Suprapubic skin (tissue), 4 donors: ENCODE measurements around the gene ONECUT2. TPM values are rescaled to one million over a fixed set of nuclear protein-coding genes. Genes with fewer than 3 reads are reported as not detected.

ENCODE experiments used
- DNase-seq, 2 donors: peaks; one replicate each; pipeline ENCODE4 v3.0.0-alpha.2; 2019; ENCODE audit warnings: low spot score in 2 of 2
- H3K27ac ChIP-seq: fragments of 200-600 bp; sonication (generic); one replicate; pipeline ENCODE4 v1.5.1; 2019
- H3K27me3 ChIP-seq: fragments of 200-600 bp; sonication (generic); one replicate; pipeline ENCODE4 v1.5.1; 2019
- H3K36me3 ChIP-seq: fragments of 200-600 bp; sonication (generic); one replicate; pipeline ENCODE4 v1.5.1; 2019
- H3K4me1 ChIP-seq: fragments of 200-600 bp; sonication (generic); one replicate; pipeline ENCODE4 v1.5.1; 2019
- H3K4me3 ChIP-seq: fragments of 200-600 bp; sonication (generic); one replicate; pipeline ENCODE4 v1.5.1; 2019; ENCODE audit warnings: mild to moderate bottlenecking
- H3K9me3 ChIP-seq: fragments of 200-600 bp; sonication (generic); one replicate; pipeline ENCODE4 v1.5.1; 2019
- EP300 ChIP-seq: sonication (generic); formaldehyde crosslinking; IDR thresholded peaks from one replicate; pipeline ENCODE4 v1.6.1; 2017; ENCODE audit warnings: antibody characterized with exemption
- POLR2A ChIP-seq, 2 donors: fragments of 450-650 bp; IDR thresholded peaks; one replicate each; pipeline ENCODE4 v1.6.1; 2017; ENCODE audit warnings: antibody characterized with exemption in 2 of 2, mild to moderate bottlenecking in 2 of 2, moderate library complexity in 2 of 2
- POLR2AphosphoS5 ChIP-seq, 3 donors: sonication (generic); formaldehyde crosslinking; IDR thresholded peaks; one replicate each; pipeline ENCODE4 v1.6.1; 2017; ENCODE audit warnings: antibody characterized with exemption in 3 of 3
- WGBS: methylation state at CpG from one replicate; pipeline ENCODE4 v1.1.5; 2018; 5-methylcytosine and 5-hydroxymethylcytosine counted together
- total RNA-seq, 4 donors: library from RNA; depleted of rRNA; stranded (reverse); fragments of >200 nt; gene quantifications; one replicate each; pipeline ENCODE4 v1.1.0, GENCODE V29; 2016
- TF ChIP-seq, protein P1 (sequence below), 2 donors: fragments of 200-600 bp in 1 of 2; fragments of 450-650 bp in 1 of 2; sonication (generic) in 1 of 2; IDR thresholded peaks; one replicate each; pipeline ENCODE4 v1.5.1; 2016 to 2019; ENCODE audit warnings: antibody characterized with exemption in 2 of 2, mild to moderate bottlenecking in 1 of 2, moderate library complexity in 1 of 2

Gene ONECUT2
- total RNA-seq, 4 donors from 2014 or later, result 0.03 to 0.08 TPM; not detected in 2

DNA sequence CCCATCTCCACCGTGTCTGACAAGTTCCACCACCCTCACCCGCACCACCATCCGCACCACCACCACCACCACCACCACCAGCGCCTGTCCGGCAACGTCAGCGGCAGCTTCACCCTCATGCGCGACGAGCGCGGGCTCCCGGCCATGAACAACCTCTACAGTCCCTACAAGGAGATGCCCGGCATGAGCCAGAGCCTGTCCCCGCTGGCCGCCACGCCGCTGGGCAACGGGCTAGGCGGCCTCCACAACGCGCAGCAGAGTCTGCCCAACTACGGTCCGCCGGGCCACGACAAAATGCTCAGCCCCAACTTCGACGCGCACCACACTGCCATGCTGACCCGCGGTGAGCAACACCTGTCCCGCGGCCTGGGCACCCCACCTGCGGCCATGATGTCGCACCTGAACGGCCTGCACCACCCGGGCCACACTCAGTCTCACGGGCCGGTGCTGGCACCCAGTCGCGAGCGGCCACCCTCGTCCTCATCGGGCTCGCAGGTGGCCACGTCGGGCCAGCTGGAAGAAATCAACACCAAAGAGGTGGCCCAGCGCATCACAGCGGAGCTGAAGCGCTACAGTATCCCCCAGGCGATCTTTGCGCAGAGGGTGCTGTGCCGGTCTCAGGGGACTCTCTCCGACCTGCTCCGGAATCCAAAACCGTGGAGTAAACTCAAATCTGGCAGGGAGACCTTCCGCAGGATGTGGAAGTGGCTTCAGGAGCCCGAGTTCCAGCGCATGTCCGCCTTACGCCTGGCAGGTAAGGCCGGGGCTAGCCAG is 1.2 kb downstream of the ONECUT2 start:
- 5% methylated on average over 40 of the region's 62 CpGs for WGBS
- no peak for DNase-seq
- Histone ChIP-seq H3K4me3 (peak overlapping the region; percentile 58), H3K27me3 (peaks cover 100% of the 10 kb centered on the region), H3K9me3 (no peaks in the 10 kb centered on the region), H3K36me3 (no peaks in the 10 kb centered on the region), H3K4me1 (peaks cover 76% of the 10 kb centered on the region), H3K27ac (no peak overlapping the region)
- TF ChIP-seq, protein P1, sequence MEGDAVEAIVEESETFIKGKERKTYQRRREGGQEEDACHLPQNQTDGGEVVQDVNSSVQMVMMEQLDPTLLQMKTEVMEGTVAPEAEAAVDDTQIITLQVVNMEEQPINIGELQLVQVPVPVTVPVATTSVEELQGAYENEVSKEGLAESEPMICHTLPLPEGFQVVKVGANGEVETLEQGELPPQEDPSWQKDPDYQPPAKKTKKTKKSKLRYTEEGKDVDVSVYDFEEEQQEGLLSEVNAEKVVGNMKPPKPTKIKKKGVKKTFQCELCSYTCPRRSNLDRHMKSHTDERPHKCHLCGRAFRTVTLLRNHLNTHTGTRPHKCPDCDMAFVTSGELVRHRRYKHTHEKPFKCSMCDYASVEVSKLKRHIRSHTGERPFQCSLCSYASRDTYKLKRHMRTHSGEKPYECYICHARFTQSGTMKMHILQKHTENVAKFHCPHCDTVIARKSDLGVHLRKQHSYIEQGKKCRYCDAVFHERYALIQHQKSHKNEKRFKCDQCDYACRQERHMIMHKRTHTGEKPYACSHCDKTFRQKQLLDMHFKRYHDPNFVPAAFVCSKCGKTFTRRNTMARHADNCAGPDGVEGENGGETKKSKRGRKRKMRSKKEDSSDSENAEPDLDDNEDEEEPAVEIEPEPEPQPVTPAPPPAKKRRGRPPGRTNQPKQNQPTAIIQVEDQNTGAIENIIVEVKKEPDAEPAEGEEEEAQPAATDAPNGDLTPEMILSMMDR (IDR thresholded peaks at IDR 0.05), result no peak
- TF ChIP-seq EP300, result no peak
- no peak for TF ChIP-seq POLR2AphosphoS5 (IDR thresholded peaks at IDR 0.05)
- no peak for TF ChIP-seq POLR2A (IDR thresholded peaks at IDR 0.05)

DNA sequence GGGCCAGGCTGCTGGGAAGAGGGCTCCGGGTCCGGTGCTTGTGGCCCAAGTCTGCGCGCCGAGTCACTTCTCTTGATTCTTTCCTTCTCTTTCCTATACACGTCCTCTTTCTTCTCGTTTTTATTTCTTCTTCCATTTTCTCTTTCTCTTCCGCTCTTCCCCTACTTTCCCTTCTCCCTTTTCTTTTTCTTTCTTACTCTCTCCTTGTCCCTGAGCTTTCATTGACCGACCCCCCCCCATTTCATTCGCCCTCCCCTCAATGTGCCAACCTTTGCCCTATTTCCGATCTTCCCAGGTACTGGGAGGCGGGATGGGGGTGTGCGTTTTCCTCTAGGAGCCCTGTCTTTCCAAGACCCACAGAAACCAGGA is 1.8 kb downstream of the ONECUT2 start:
- Histone ChIP-seq H3K4me1 (peaks cover 80% of the 10 kb centered on the region), H3K27me3 (peaks cover 100% of the 10 kb centered on the region), H3K36me3 (no peaks in the 10 kb centered on the region), H3K27ac (no peak overlapping the region), H3K4me3 (peak overlapping the region; percentile 19), H3K9me3 (no peaks in the 10 kb centered on the region)
- TF ChIP-seq EP300 (no peak), POLR2A (IDR thresholded peaks at IDR 0.05) (no peak), POLR2AphosphoS5 (IDR thresholded peaks at IDR 0.05) (no peak)
- TF ChIP-seq, protein P1 (IDR thresholded peaks at IDR 0.05), result no peak
- DNase-seq, result no peak
- 6% methylated on average over 13 of the region's 13 CpGs for WGBS

DNA sequence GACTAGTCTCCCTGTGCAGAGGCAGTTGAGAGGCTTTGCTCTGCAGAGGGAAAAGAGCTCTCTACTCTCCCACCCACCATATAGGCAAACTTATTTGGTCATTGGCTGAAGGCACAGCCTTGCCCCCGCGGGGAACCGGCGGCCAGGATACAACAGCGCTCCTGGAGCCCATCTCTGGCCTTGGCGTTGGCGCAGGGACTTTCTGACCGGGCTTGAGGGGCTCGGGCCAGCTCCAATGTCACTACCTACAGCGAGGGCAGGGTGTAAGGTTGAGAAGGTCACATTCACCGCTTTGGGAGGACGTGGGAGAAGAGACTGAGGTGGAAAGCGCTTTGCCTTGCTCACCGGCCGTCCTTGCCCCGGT is 2.2 kb downstream of the ONECUT2 start:
- DNase-seq, result no peak
- 2% methylated on average over 16 of the region's 16 CpGs for WGBS
- H3K9me3 ChIP-seq, result no peaks in the 10 kb centered on the region
- no peak for TF ChIP-seq POLR2AphosphoS5 (IDR thresholded peaks at IDR 0.05)
- no peak for TF ChIP-seq POLR2A (IDR thresholded peaks at IDR 0.05)
- no peak for TF ChIP-seq EP300
- TF ChIP-seq, protein P1 (IDR thresholded peaks at IDR 0.05), result no peak
- H3K27ac ChIP-seq, result no peak overlapping the region
- peaks cover 100% of the 10 kb centered on the region for H3K27me3 ChIP-seq
- peak overlapping the region; percentile 31 for H3K4me3 ChIP-seq
- H3K36me3 ChIP-seq, result no peaks in the 10 kb centered on the region
- H3K4me1 ChIP-seq, result peaks cover 80% of the 10 kb centered on the region

DNA sequence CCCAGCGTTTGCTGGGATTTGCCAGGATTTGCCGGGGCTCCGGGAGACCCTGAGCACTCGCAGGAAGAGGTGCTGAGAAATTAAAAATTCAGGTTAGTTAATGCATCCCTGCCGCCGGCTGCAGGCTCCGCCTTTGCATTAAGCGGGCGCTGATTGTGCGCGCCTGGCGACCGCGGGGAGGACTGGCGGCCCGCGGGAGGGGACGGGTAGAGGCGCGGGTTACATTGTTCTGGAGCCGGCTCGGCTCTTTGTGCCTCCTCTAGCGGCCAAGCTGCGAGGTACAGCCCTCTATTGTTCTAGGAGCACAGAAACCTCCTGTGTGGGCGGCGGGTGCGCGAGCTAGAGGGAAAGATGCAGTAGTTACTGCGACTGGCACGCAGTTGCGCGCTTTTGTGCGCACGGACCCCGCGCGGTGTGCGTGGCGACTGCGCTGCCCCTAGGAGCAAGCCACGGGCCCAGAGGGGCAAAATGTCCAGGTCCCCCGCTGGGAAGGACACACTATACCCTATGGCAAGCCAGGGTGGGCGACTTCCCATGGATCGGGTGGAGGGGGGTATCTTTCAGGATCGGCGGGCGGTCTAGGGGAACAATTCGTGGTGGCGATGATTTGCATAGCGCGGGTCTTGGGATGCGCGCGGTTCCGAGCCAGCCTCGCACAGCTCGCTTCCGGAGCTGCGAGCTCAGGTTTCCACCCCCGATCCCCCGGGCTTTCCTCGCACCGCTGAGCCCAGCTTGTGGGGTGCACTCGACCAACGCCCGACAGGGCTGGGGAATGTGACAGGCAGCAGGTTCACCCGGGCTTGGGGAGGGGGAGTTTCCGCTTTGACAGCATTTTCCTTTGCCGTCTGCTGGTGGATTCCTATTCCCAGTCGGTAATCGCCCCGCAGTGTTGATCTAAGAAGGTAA is 2.8 kb downstream of the ONECUT2 start:
- Histone ChIP-seq H3K9me3 (no peaks in the 10 kb centered on the region), H3K27ac (no peak overlapping the region), H3K27me3 (peaks cover 100% of the 10 kb centered on the region), H3K4me1 (peaks cover 80% of the 10 kb centered on the region), H3K4me3 (peak overlapping the region; percentile 31), H3K36me3 (no peaks in the 10 kb centered on the region)
- no peak for DNase-seq
- WGBS, result 2% methylated on average over 66 of the region's 72 CpGs
- TF ChIP-seq POLR2A (IDR thresholded peaks at IDR 0.05) (no peak), POLR2AphosphoS5 (IDR thresholded peaks at IDR 0.05) (no peak), EP300 (no peak)
- TF ChIP-seq, protein P1 (IDR thresholded peaks at IDR 0.05), result peak in 1 of 2 donors; percentile 52
